A549 (cell line): ENCODE results near the gene NAPA. TPM values are rescaled to one million over a fixed set of nuclear protein-coding genes. Genes with fewer than 3 reads are reported as not detected.

Experiments used
- ATAC-seq, 2 experiments: fragments of 200-7000 bp in 1 of 2; fragments of >200 bp in 1 of 2; cut with Nextera tagmentation in 1 of 2; cut with Tn5 transposase in 1 of 2; 3 replicates each; pipeline versions ENCODE4 v1.8.0 to v1.9.1; 2018 to 2020; ENCODE audit warnings: mild to moderate bottlenecking in 1 of 2, moderate library complexity in 1 of 2
- CTCF ChIA-PET: fragments of 300-600 bp; sonication (Branson Sonifier 250); formaldehyde crosslinking; extraction: SDS; loops from one replicate; lab custom pipeline; 2021; ENCODE audit warnings: antibody characterized with exemption, inconsistent platforms; lab: Yijun Ruan, JAX
- POLR2A ChIA-PET: fragments of 350-600 bp; formaldehyde crosslinking; extraction: SDS; loops from one replicate; lab custom pipeline; 2021; ENCODE audit warnings: antibody characterized with exemption, inconsistent platforms; lab: Yijun Ruan, JAX
- DNase-seq, 2 experiments: peaks; one replicate each; pipeline versions ENCODE4 v3.0.0 to v3.0.0-alpha.2; 2011 to 2016; ENCODE audit warnings: low read depth in 1 of 2, low spot score in 1 of 2
- FAIRE-seq: peaks from 2 replicates; lab custom pipeline; 2011; peaks lifted over from hg19 to GRCh38; lab: Jason Lieb, UNC
- H3K27ac ChIP-seq, 2 experiments: fragments of >200 bp; sonication (Bioruptor Twin); formaldehyde crosslinking; 3 replicates each; pipeline ENCODE4 v1.5.1; 2016 to 2017
- H3K4me1 ChIP-seq: fragments of >200 bp; sonication (Bioruptor Twin); formaldehyde crosslinking; 3 replicates; pipeline ENCODE4 v1.6.1; 2016
- H3K4me2 ChIP-seq: fragments of >200 bp; sonication (Bioruptor Twin); formaldehyde crosslinking; 3 replicates; pipeline ENCODE4 v1.6.1; 2016
- H3K4me3 ChIP-seq: fragments of >200 bp; sonication (Bioruptor Twin); formaldehyde crosslinking; 3 replicates; pipeline ENCODE4 v1.5.1; 2016
- H3K9me3 ChIP-seq: fragments of >200 bp; sonication (Bioruptor Twin); formaldehyde crosslinking; 3 replicates; pipeline ENCODE4 v1.6.1; 2016
- CBX2 ChIP-seq: fragments of 200-600 bp; sonication (generic); IDR thresholded peaks from 2 replicates; pipeline ENCODE4 v1.6.1; 2016; ENCODE audit warnings: low read depth, mild to moderate bottlenecking, borderline replicate concordance
- CEBPB ChIP-seq, 2 experiments: fragments of >200 bp in 1 of 2; sonication (Bioruptor Twin) in 1 of 2; formaldehyde crosslinking in 1 of 2; IDR thresholded peaks; 2 replicates each; pipeline ENCODE4 v1.6.1; 2012 to 2016
- CHD4 ChIP-seq: fragments of 200-600 bp; sonication (generic); IDR thresholded peaks from 2 replicates; pipeline ENCODE4 v1.6.1; 2016; ENCODE audit warnings: antibody characterized with exemption, mild to moderate bottlenecking, borderline replicate concordance
- HES2 ChIP-seq: fragments of >200 bp; sonication (Bioruptor Twin); formaldehyde crosslinking; IDR thresholded peaks from 2 replicates; pipeline ENCODE4 v1.6.1; 2016
- HEYL ChIP-seq: fragments of 250-450 bp; sonication (Bioruptor Pico); IDR thresholded peaks from 2 replicates; pipeline ENCODE4 v1.8.0; 2021; ENCODE audit warnings: mild to moderate bottlenecking, moderate library complexity
- HMGXB4 ChIP-seq: fragments of 250-450 bp; sonication (Bioruptor Pico); IDR thresholded peaks from 2 replicates; pipeline ENCODE4 v1.5.0; 2021; ENCODE audit warnings: mild to moderate bottlenecking, moderate library complexity, borderline replicate concordance
- KDM5A ChIP-seq: fragments of 200-600 bp; sonication (generic); IDR thresholded peaks from 2 replicates; pipeline ENCODE4 v1.6.1; 2016; ENCODE audit warnings: antibody characterized with exemption, mild to moderate bottlenecking
- MAZ ChIP-seq: fragments of 150-350 bp; IDR thresholded peaks from 2 replicates; pipeline ENCODE4 v1.6.1; 2014; ENCODE audit warnings: antibody characterized with exemption, low read depth, low read length, borderline replicate concordance
- MYC ChIP-seq: IDR thresholded peaks from 2 replicates; pipeline ENCODE4 v1.6.1; 2012; ENCODE audit warnings: mild to moderate bottlenecking, inconsistent platforms, low read length, improper control_type of control experiment, borderline replicate concordance
- POLR2A ChIP-seq: IDR thresholded peaks from 2 replicates; pipeline ENCODE4 v1.6.1; 2012; ENCODE audit warnings: mild to moderate bottlenecking, low read length
- RAD21 ChIP-seq, 2 experiments: fragments of >200 bp in 1 of 2; sonication (Bioruptor Twin) in 1 of 2; formaldehyde crosslinking in 1 of 2; IDR thresholded peaks in 1 of 2; conservative IDR thresholded peaks in 1 of 2; 2 replicates in 1 of 2; 3 replicates in 1 of 2; pipeline ENCODE4 v1.6.1; 2012 to 2018; ENCODE audit warnings: inconsistent platforms in 1 of 2
- RCOR1 ChIP-seq: fragments of 150-350 bp; IDR thresholded peaks from 2 replicates; pipeline ENCODE4 v1.6.1; 2014; ENCODE audit warnings: antibody characterized with exemption, low read length, low read depth
- REST ChIP-seq: fragments of 200-600 bp; sonication (generic); IDR thresholded peaks from 2 replicates; pipeline ENCODE4 v1.6.1; 2016; ENCODE audit warnings: antibody characterized with exemption, mild to moderate bottlenecking, moderate library complexity
- RFX5 ChIP-seq: fragments of 450-650 bp; IDR thresholded peaks from 2 replicates; pipeline ENCODE4 v1.7.1; 2014; ENCODE audit warnings: antibody characterized with exemption, mild to moderate bottlenecking, moderate library complexity
- TP53 ChIP-seq: fragments of 250-450 bp; sonication (Bioruptor Pico); IDR thresholded peaks from 2 replicates; pipeline ENCODE4 v1.5.0; 2021; ENCODE audit warnings: mild to moderate bottlenecking, moderate library complexity
- ZC3H11A ChIP-seq: fragments of 450-650 bp; IDR thresholded peaks from 2 replicates; pipeline ENCODE4 v1.6.1; 2014; ENCODE audit warnings: antibody characterized with exemption, mild to moderate bottlenecking
- ZNF302 ChIP-seq: fragments of 250-450 bp; sonication (Bioruptor Pico); IDR thresholded peaks from 2 replicates; pipeline ENCODE4 v1.9.0; 2021; ENCODE audit warnings: inconsistent platforms, mild to moderate bottlenecking, moderate library complexity
- ZSCAN20 ChIP-seq: fragments of 250-450 bp; sonication (Bioruptor Pico); IDR thresholded peaks from 2 replicates; pipeline ENCODE4 v1.8.0; 2022; ENCODE audit warnings: mild to moderate bottlenecking, moderate library complexity
- WGBS: methylation state at CpG from one replicate; pipeline ENCODE4 v1.1.6; 2017; ENCODE audit errors: missing lambda C conversion rate; 5-methylcytosine and 5-hydroxymethylcytosine counted together
- polyA plus RNA-seq, 4 experiments: library from polyadenylated mRNA; depleted of rRNA in 3 of 4; stranded (reverse); fragments of >200 nt; fragmentation: RNase III in 1 of 4; extraction: RNeasy Plus Mini Kit Qiagen cat#74134 plus additional on column Dnase treatment in 1 of 4; gene quantifications; 2 replicates in 3 of 4; 3 replicates in 1 of 4; pipeline ENCODE4 v1.2.3, GENCODE V29; 2011 to 2017
- TF ChIP-seq, protein P1 (sequence below): fragments of 450-650 bp; IDR thresholded peaks from 2 replicates; pipeline ENCODE4 v1.6.1; 2014; ENCODE audit warnings: antibody characterized with exemption
- TF ChIP-seq, protein P2 (sequence below): fragments of 250-450 bp; sonication (Bioruptor Pico); IDR thresholded peaks from 2 replicates; pipeline ENCODE4 v1.5.0; 2020; ENCODE audit warnings: low read depth, mild to moderate bottlenecking, moderate library complexity
- TF ChIP-seq, protein P3 (sequence below): fragments of >200 bp; sonication (Bioruptor Twin); formaldehyde crosslinking; IDR thresholded peaks from 3 replicates; pipeline ENCODE4 v1.6.1; 2016

Gene NAPA
- polyA plus RNA-seq, 2 of the 4 experiments (the other 2 are of a cell fraction) = 69.6 to 101 TPM

- no peak for ATAC-seq
- TF ChIP-seq RFX5 = no peak
- TF ChIP-seq POLR2A = no peak
- no peak for TF ChIP-seq RAD21 (conservative IDR thresholded peaks at IDR 0.05 in 1 of 2, IDR thresholded peaks at IDR 0.05 in 1 of 2)
- TF ChIP-seq, protein P1, sequence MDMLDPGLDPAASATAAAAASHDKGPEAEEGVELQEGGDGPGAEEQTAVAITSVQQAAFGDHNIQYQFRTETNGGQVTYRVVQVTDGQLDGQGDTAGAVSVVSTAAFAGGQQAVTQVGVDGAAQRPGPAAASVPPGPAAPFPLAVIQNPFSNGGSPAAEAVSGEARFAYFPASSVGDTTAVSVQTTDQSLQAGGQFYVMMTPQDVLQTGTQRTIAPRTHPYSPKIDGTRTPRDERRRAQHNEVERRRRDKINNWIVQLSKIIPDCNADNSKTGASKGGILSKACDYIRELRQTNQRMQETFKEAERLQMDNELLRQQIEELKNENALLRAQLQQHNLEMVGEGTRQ = no peak
- TF ChIP-seq, protein P2, sequence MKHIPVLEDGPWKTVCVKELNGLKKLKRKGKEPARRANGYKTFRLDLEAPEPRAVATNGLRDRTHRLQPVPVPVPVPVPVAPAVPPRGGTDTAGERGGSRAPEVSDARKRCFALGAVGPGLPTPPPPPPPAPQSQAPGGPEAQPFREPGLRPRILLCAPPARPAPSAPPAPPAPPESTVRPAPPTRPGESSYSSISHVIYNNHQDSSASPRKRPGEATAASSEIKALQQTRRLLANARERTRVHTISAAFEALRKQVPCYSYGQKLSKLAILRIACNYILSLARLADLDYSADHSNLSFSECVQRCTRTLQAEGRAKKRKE (CRISPR knock-in tag) = no peak
- TF ChIP-seq ZC3H11A = no peak
- TF ChIP-seq HEYL (CRISPR knock-in tag) = no peak
- no peak for TF ChIP-seq CHD4
- no peak for TF ChIP-seq MYC
- TF ChIP-seq, protein P3, sequence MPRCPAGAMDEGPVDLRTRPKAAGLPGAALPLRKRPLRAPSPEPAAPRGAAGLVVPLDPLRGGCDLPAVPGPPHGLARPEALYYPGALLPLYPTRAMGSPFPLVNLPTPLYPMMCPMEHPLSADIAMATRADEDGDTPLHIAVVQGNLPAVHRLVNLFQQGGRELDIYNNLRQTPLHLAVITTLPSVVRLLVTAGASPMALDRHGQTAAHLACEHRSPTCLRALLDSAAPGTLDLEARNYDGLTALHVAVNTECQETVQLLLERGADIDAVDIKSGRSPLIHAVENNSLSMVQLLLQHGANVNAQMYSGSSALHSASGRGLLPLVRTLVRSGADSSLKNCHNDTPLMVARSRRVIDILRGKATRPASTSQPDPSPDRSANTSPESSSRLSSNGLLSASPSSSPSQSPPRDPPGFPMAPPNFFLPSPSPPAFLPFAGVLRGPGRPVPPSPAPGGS = no peak
- TF ChIP-seq MAZ = no peak
- TF ChIP-seq ZSCAN20 = no peak
- no peak for TF ChIP-seq CBX2
- TF ChIP-seq HES2 = no peak
- TF ChIP-seq RCOR1 = no peak
- TF ChIP-seq TP53 = no peak
- no peak for TF ChIP-seq KDM5A
- H3K27ac ChIP-seq = no peak overlapping the region
- DNase-seq = no peak
- WGBS = 88% methylated on average over 17 of the region's 17 CpGs
- H3K9me3 ChIP-seq = no peaks in the 10 kb centered on the region
- no peak overlapping the region for H3K4me3 ChIP-seq
- H3K4me1 ChIP-seq = peaks cover 7% of the 10 kb centered on the region; the same call in 2 of the 3 replicates
- ChIA-PET POLR2A (no interaction called here), CTCF (interaction anchor here (1.0 to 3.1 kb wide), 8 partner anchors 13 to 210 kb away, joined by 3 to 17 read pairs (median 5); partner anchors contain the start of gene NAPA)
- H3K4me2 ChIP-seq = no peak overlapping the region
- FAIRE-seq = no peak
Measured at GRCh38 chr19:47489072-47489914, 25.6 kb downstream of the NAPA start.

DNA sequence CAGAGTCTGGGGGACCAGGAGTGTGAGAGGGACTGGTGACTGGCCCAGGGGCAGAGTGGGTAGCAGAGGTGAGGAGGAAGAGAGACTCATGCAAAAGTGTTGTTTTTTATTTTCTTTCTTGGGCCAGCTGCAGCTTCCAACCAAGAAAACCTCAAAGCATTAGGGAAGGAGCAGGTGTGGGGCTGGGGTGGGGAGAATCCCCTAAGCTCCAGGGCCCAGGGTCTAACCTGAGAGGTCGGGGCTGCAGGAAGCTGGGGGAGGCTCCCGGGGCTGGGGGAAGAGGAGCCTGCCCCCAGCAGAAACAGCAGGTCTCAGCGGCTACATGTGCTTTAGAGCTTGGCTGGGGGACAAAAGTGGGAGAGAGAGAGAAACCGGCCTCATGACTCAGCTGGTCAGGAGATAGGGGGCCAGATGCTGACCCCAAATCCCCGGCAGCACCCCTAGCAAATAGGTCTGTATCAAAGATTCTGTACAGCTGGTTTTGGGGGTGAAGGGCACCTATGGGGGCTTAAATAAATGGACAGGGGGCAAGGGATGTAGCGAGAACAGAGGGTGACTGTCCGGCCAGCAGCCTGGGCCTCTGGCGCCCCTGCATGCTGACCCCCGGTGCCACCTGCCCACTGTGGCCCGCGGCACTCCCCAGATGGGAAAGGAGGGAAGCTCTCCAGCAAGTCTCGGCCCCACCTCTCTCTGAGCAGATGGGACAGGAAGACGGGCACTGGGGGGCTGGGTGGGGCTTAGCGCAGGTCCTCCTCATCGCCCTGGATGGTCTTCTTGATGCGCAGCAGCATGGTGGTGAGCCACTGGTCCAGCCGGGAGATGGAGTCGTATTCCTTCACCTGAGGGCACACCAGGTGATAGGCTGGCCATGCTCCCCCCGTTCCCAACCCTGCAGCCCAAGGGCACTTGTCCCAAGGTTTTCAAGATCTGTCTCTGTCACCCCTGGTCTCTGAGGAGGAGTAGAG, 27.0 kb downstream of the NAPA start:
- FAIRE-seq = no peak
- DNase-seq = no peak
- ChIA-PET POLR2A (interaction anchor here (0.5 to 1.0 kb wide), 3 partner anchors 121 to 261 kb away, joined by 3 to 6 read pairs (median 4); no protein-coding TSS in a partner anchor), CTCF (interaction anchor here (0.5 to 5.8 kb wide), 9 partner anchors 18 to 225 kb away, joined by 3 to 30 read pairs (median 6); partner anchors contain the start of genes EHD2 and NAPA)
- Histone ChIP-seq H3K9me3 (no peaks in the 10 kb centered on the region), H3K27ac (no peak overlapping the region), H3K4me3 (no peak overlapping the region), H3K4me1 (peaks cover 12% of the 10 kb centered on the region; the same call in 2 of the 3 replicates), H3K4me2 (no peak overlapping the region)
- WGBS = 93% methylated on average over 18 of the region's 19 CpGs
- TF ChIP-seq RAD21 (conservative IDR thresholded peaks at IDR 0.05 in 1 of 2, IDR thresholded peaks at IDR 0.05 in 1 of 2) = no peak
- no peak for TF ChIP-seq HMGXB4 (CRISPR knock-in tag)
- TF ChIP-seq ZNF302 (CRISPR knock-in tag) = no peak
- TF ChIP-seq CEBPB (IDR thresholded peaks at IDR 0.05) = no peak
- no peak for TF ChIP-seq REST
- no peak for ATAC-seq
